Measurements from ENCODE around the gene SLC12A3.

- TF ChIP-seq CTCF (IDR thresholded peaks at IDR 0.05) = no peak
- no peak for TF ChIP-seq POLR2A (IDR thresholded peaks at IDR 0.05)
Observed at GRCh38 chr16:56876048-56876447, 11.0 kb downstream of the SLC12A3 start.
